K562 (cell line): ENCODE results near the gene ABCA3. TPM values are rescaled to one million over a fixed set of nuclear protein-coding genes. Genes with fewer than 3 reads are reported as not detected.
A peak's percentile ranks its signal among the peaks of the same experiment; 100 is the strongest.

Experiments used
- ATAC-seq: fragments of 200-7000 bp; cut with Tn5 transposase; 3 replicates; pipeline ENCODE4 v1.9.1; 2020; ENCODE audit warnings: moderate library complexity
- BruUV-seq: library from RNA; stranded (reverse); fragments of 400-500 nt; replicated peaks from 2 replicates; lab custom pipeline; 2021; lab: Mats Ljungman, UMichigan
- CTCF ChIA-PET: fragments of 300-600 bp; formaldehyde crosslinking; extraction: SDS; loops from one replicate; lab custom pipeline; 2021; ENCODE audit warnings: low intra/inter-chr PET ratio; lab: Yijun Ruan, JAX
- POLR2A ChIA-PET: fragments of 300-600, 350-650 bp; sonication (Branson Sonifier 250); formaldehyde crosslinking; extraction: SDS; loops from one replicate; lab custom pipeline; 2021; ENCODE audit warnings: antibody characterized with exemption, inconsistent platforms; lab: Yijun Ruan, JAX
- DNase-seq, 4 experiments: peaks; one replicate each; pipeline versions ENCODE4 v3.0.0 to v3.0.0-alpha.2; 2011 to 2018; ENCODE audit warnings: low spot score in 3 of 4, mixed read lengths in 3 of 4; ENCODE audit errors: extremely low read depth in 1 of 4
- FAIRE-seq: peaks from 2 replicates; lab custom pipeline; 2011; peaks lifted over from hg19 to GRCh38; lab: Jason Lieb, UNC
- H2AFZ ChIP-seq: 2 replicates; pipeline ENCODE4 v1.6.0; 2011; ENCODE audit warnings: low read depth, low read length, control low read depth, inconsistent platforms
- H3K27ac ChIP-seq: fragments of 200-600 bp; 3 replicates; pipeline ENCODE4 v1.8.0; 2011; ENCODE audit warnings: low read depth, mild to moderate bottlenecking, control low read depth, inconsistent platforms, low read length, moderate library complexity, mixed read lengths; ENCODE audit errors: extremely low read depth
- H3K27me3 ChIP-seq, 2 experiments: fragments of 300-600 bp in 1 of 2; 2 replicates in 1 of 2; 3 replicates in 1 of 2; pipeline versions ENCODE4 v1.6.0 to v1.8.0; 2011; ENCODE audit warnings: inconsistent platforms in 2 of 2, low read length in 2 of 2, mild to moderate bottlenecking in 1 of 2, mixed read lengths in 1 of 2, moderate library complexity in 1 of 2; ENCODE audit not compliant: control insufficient read depth in 2 of 2, insufficient read depth in 2 of 2
- H3K36me3 ChIP-seq: fragments of 300-600 bp; 3 replicates; pipeline ENCODE4 v1.8.0; 2011; ENCODE audit warnings: mild to moderate bottlenecking, low read length, inconsistent platforms; ENCODE audit not compliant: control insufficient read depth, insufficient read depth
- H3K4me1 ChIP-seq, 2 experiments: fragments of 200-600 bp in 1 of 2; replicated peaks in 1 of 2; 2 replicates in 1 of 2; 3 replicates in 1 of 2; pipeline versions ENCODE4 v1.5.1 to v1.8.0; 2011; ENCODE audit warnings: inconsistent platforms in 2 of 2, low read length in 2 of 2, mild to moderate bottlenecking in 1 of 2, mixed read lengths in 1 of 2, moderate library complexity in 1 of 2; ENCODE audit not compliant: control insufficient read depth in 2 of 2, insufficient read depth in 2 of 2
- H3K4me2 ChIP-seq: 2 replicates; pipeline ENCODE4 v1.6.1; 2011; ENCODE audit warnings: low read length, control low read depth, inconsistent platforms, mixed read lengths; ENCODE audit not compliant: insufficient read depth
- H3K4me3 ChIP-seq: fragments of 200-600 bp; sonication (generic), shearing (Covaris generic); 2 replicates; pipeline ENCODE4 v1.5.1; 2016; ENCODE audit warnings: control low read depth, inconsistent platforms
- H3K79me2 ChIP-seq: fragments of 200-600 bp; 3 replicates; pipeline ENCODE4 v1.8.0; 2011; ENCODE audit warnings: low read length, inconsistent platforms; ENCODE audit not compliant: control insufficient read depth, insufficient read depth
- H3K9ac ChIP-seq, 2 experiments: 2 replicates each; pipeline versions ENCODE4 v1.6.0 to v1.6.1; 2011; ENCODE audit warnings: low read depth in 2 of 2, low read length in 2 of 2, control low read depth in 1 of 2, inconsistent platforms in 1 of 2, mild to moderate bottlenecking in 1 of 2, mixed read lengths in 1 of 2; ENCODE audit not compliant: insufficient read depth in 1 of 2
- H3K9me1 ChIP-seq: one replicate; pipeline ENCODE4 v1.6.0; 2011; ENCODE audit warnings: inconsistent platforms, mild to moderate bottlenecking, low read length, moderate library complexity; ENCODE audit not compliant: control insufficient read depth, insufficient read depth
- H3K9me3 ChIP-seq: replicated peaks from 2 replicates; pipeline ENCODE4 v1.5.1; 2011; ENCODE audit warnings: low read depth, low read length, inconsistent platforms; ENCODE audit not compliant: control insufficient read depth, insufficient read depth
- H4K20me1 ChIP-seq: replicated peaks from 2 replicates; pipeline ENCODE4 v1.6.1; 2011; ENCODE audit warnings: low read length, inconsistent platforms, mixed read lengths; ENCODE audit not compliant: control insufficient read depth, insufficient read depth
- CBFA2T3 ChIP-seq: fragments of 450-650 bp; IDR thresholded peaks from 2 replicates; pipeline ENCODE4 v1.6.1; 2017
- CBX3 ChIP-seq, 2 experiments: IDR thresholded peaks; 1 replicate in 1 of 2; 2 replicates in 1 of 2; pipeline ENCODE4 v1.6.1; 2012; ENCODE audit warnings: inconsistent platforms in 2 of 2, low read length in 2 of 2, borderline replicate concordance in 1 of 2, control low read depth in 1 of 2
- FOXA3 ChIP-seq, 2 experiments: fragments of 450-650 bp in 1 of 2; sonication (generic) in 1 of 2; formaldehyde crosslinking; IDR thresholded peaks in 1 of 2; conservative IDR thresholded peaks in 1 of 2; 2 replicates each; pipeline versions ENCODE4 v1.4.0 to v1.8.0; 2020 to 2022; ENCODE audit warnings: mild to moderate bottlenecking in 2 of 2, missing genetic modification reagents in 1 of 2
- KDM5B ChIP-seq: fragments of 200-600 bp; sonication (generic); IDR thresholded peaks from 2 replicates; pipeline ENCODE4 v1.6.1; 2012; ENCODE audit warnings: low read depth, mild to moderate bottlenecking, moderate library complexity, low read length, control low read depth, inconsistent platforms; ENCODE audit not compliant: insufficient replicate concordance
- NELFE ChIP-seq: IDR thresholded peaks from 2 replicates; pipeline ENCODE4 v1.6.1; 2011; ENCODE audit warnings: mild to moderate bottlenecking; ENCODE audit not compliant: insufficient read depth, insufficient read length
- RBM25 ChIP-seq: fragments of 200-400 bp; formaldehyde crosslinking; IDR thresholded peaks from 2 replicates; pipeline ENCODE4 v1.6.1; 2018; ENCODE audit warnings: low read length, low read depth, moderate library complexity; ENCODE audit not compliant: severe bottlenecking
- SP2 ChIP-seq: IDR thresholded peaks from 2 replicates; pipeline ENCODE4 v1.6.1; 2011; ENCODE audit warnings: mild to moderate bottlenecking, low read depth, low read length, moderate library complexity; ENCODE audit not compliant: poor library complexity, severe bottlenecking; ENCODE audit errors: extremely low read depth
- ZNF778 ChIP-seq: fragments of 450-650 bp; formaldehyde crosslinking; IDR thresholded peaks from 2 replicates; pipeline ENCODE4 v1.4.0; 2020; ENCODE audit warnings: mild to moderate bottlenecking, moderate library complexity
- WGBS: fragments of 100-300 bp; shearing (Covaris generic); methylation state at CpG from one replicate; pipeline ENCODE4 v1.1.6; 2016; ENCODE audit warnings: low coverage, mixed read lengths; ENCODE audit not compliant: insufficient coverage; ENCODE audit errors: missing lambda C conversion rate; 5-methylcytosine and 5-hydroxymethylcytosine counted together
- in situ Hi-C: fragments of 300-500 bp; cut with MboI; formaldehyde crosslinking; loops from 4 replicates; pipeline ENCODE4 v1.15.0; 2018; ENCODE audit warnings: inconsistent platforms, mixed read lengths
- intact Hi-C: fragments of 100-400 bp; cut with micrococcal nuclease; formaldehyde crosslinking; loops from 2 replicates; pipeline ENCODE4 v1.14.2; 2022
- polyA plus RNA-seq, 8 experiments: library from polyadenylated mRNA; depleted of rRNA in 4 of 8; stranded (reverse) in 5 of 8; unstranded in 3 of 8; fragments of >200 nt; fragmentation: Nextera tagmentation in 2 of 8; fragmentation: Illumina TruSeq in 1 of 8; extraction: Ambion mirVana in 2 of 8; extraction: Trizol in 1 of 8; gene quantifications; 2 replicates each; pipeline versions ENCODE4 v1.2.1 to v1.2.3, GENCODE V29; 2011 to 2014; ENCODE audit warnings: inconsistent platforms in 1 of 8, missing spikeins in 1 of 8
- total RNA-seq, 7 experiments: library from RNA; depleted of rRNA in 6 of 7; stranded (reverse); fragments of >200 nt in 6 of 7; fragmentation: Illumina TruSeq in 2 of 7; extraction: Trizol in 2 of 7; gene quantifications; 2 replicates each; pipeline versions ENCODE4 v1.2.1 to v1.2.3, GENCODE V29; 2011 to 2021; ENCODE audit warnings: low replicate concordance in 1 of 7
- TF ChIP-seq, protein P1 (sequence below): sonication (generic); formaldehyde crosslinking; IDR thresholded peaks from 2 replicates; pipeline ENCODE4 v1.8.0; 2022; ENCODE audit warnings: missing genetic modification reagents, mild to moderate bottlenecking, moderate library complexity, borderline replicate concordance

ABCA3 gene
- total and polyA plus RNA-seq, 9 of the 15 experiments (the other 6 are each of a cell fraction or from before 2014, with no cell fraction given): 0.66 to 23.7 (median 6.9) TPM

DNA sequence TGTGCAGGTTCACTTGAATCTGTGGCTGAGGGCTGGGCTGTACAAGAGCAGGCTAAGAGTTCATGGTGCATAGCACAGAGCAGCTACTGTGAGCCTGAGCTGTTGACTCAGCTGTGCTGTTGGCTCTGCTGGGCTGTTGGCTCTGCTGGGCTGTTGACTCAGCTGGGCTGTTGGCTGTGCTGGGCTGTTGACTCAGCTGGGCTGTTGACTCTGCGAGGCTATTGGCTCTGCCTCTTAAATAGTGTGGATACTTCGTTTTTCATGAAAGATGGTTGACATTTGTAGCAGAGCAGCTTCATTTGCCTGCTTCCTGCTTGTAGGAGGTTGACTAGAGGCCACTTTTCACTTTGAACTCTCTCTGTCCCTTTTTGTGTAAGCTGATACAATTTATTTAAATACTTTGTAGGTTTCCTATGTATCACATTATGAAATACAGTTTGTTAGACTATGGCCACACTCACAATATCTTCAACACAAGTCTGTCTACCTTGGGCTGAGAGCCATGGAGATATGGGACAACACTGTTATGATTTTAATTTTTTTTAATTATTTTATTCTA, 48.4 kb upstream of the ABCA3 start:
- TF ChIP-seq CBFA2T3: peak; percentile 29; the same call in 1 of the 2 replicates
- no peak for TF ChIP-seq NELFE
- no peak for TF ChIP-seq SP2
- TF ChIP-seq ZNF778 (CRISPR knock-in tag): no peak
- TF ChIP-seq CBX3 (IDR thresholded peaks at IDR 0.05; ENCODE audit: borderline replicate concordance in 1 of 2, low read length in 2 of 2): peak in 1 of 2 experiments; percentile 36; a peak in 1 of 3 replicates
- TF ChIP-seq RBM25: peak; percentile 67
- TF ChIP-seq, protein P1, sequence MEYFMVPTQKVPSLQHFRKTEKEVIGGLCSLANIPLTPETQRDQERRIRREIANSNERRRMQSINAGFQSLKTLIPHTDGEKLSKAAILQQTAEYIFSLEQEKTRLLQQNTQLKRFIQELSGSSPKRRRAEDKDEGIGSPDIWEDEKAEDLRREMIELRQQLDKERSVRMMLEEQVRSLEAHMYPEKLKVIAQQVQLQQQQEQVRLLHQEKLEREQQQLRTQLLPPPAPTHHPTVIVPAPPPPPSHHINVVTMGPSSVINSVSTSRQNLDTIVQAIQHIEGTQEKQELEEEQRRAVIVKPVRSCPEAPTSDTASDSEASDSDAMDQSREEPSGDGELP (CRISPR knock-in tag): peak; percentile 41; the same call in 1 of the 2 replicates
- TF ChIP-seq FOXA3 (CRISPR knock-in tag; conservative IDR thresholded peaks at IDR 0.05 in 1 of 2, IDR thresholded peaks at IDR 0.05 in 1 of 2): peak in 1 of 2 experiments; percentile 95; a peak in 3 of 4 replicates
- no peak for TF ChIP-seq KDM5B
- TF ChIP-seq, all 486 proteins: peak for 5

More for the DNA sequence above, 48.4 kb upstream of the ABCA3 start:
- CTCF ChIA-PET: interaction anchor here (0.7 kb wide), 1 partner anchor 19 kb away, joined by 4 read pairs; no protein-coding TSS in a partner anchor
- DNase-seq: no peak
- H2AFZ ChIP-seq: no peak overlapping the region
- H3K4me3 ChIP-seq: no peak overlapping the region
- H3K27ac ChIP-seq: no peak overlapping the region
- H3K4me2 ChIP-seq: no peak overlapping the region
- intact Hi-C loops: no loop called here
- no peaks in the 10 kb centered on the region for H3K9me1 ChIP-seq
- no peaks in the 10 kb centered on the region for H4K20me1 ChIP-seq
- no peaks in the 10 kb centered on the region for H3K79me2 ChIP-seq
- in situ Hi-C loops: no loop called here
- H3K9me3 ChIP-seq: no peaks in the 10 kb centered on the region
- no TSS peak for BruUV-seq
- no peak for FAIRE-seq
- POLR2A ChIA-PET: interaction anchor here (0.7 to 1.5 kb wide), 3 partner anchors 9 to 635 kb away, joined by 3 to 5 read pairs (median 4); partner anchors contain the start of genes HCFC1R1 and THOC6
- ATAC-seq: no peak
- H3K4me1 ChIP-seq: peaks cover 0 to 3% of the 10 kb centered on the region in 2 experiments; a peak in 1 of 5 replicates
- no peak overlapping the region for H3K9ac ChIP-seq
- 13% methylated on average over 2 of the region's 2 CpGs for WGBS
- no peaks in the 10 kb centered on the region for H3K36me3 ChIP-seq
- no peaks in the 10 kb centered on the region; a peak in 1 of 5 replicates for H3K27me3 ChIP-seq
